ENCODE data around the gene UNC119B.
"Not testable (repeated sequence)": the region's sequence is repeated elsewhere in the genome, so short reads cannot be mapped to it uniquely, and the experiment has no call there.

Gene UNC119B

DNA sequence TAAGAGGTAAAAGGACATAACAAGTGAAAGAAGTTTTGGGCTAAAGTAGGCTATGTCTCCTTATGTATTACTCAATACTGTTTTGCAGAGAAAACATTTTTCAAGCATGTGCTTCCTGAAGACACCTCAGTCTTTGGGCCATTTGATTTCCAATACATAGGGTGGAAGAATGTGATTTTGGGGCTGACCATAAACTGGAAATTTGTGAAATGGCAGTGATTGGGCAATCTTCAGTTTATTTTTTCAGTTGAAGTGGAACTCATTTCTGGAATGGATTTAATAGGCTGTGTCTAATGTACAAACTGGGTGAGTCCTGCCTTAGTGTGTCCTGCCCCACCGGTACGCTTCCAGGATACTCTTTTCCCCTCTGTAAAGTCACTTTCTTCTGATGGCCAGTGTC is 12.5 kb downstream of the UNC119B start:
- Mint-ChIP-seq H3K4me1 (peaks cover 31% of the 10 kb centered on the region), H3K4me3 (no peak overlapping the region), H3K9me3 (no peaks in the 10 kb centered on the region), H3K36me3 (peaks cover 3% of the 10 kb centered on the region), H3K27ac (no peak overlapping the region), H3K27me3 (no peaks in the 10 kb centered on the region)

- no peaks in the 10 kb centered on the region for H3K9me3 Mint-ChIP-seq
- H3K4me3 Mint-ChIP-seq, result peak overlapping the region; percentile 95
- no peaks in the 10 kb centered on the region for H3K27me3 Mint-ChIP-seq
- H3K36me3 Mint-ChIP-seq, result no peaks in the 10 kb centered on the region
- H3K27ac Mint-ChIP-seq, result no peak overlapping the region
- peaks cover 19% of the 10 kb centered on the region for H3K4me1 Mint-ChIP-seq
Measured at GRCh38 chr12:120724720-120725119, 14.5 kb downstream of the UNC119B start.

GRCh38 chr12:120725151-120725658 is 14.9 kb downstream of the UNC119B start:
- Mint-ChIP-seq H3K36me3 (peaks cover under 1% of the 10 kb centered on the region), H3K4me1 (peaks cover 19% of the 10 kb centered on the region), H3K27me3 (no peaks in the 10 kb centered on the region), H3K9me3 (no peaks in the 10 kb centered on the region), H3K27ac (peak overlapping the region; percentile 61), H3K4me3 (peak overlapping the region; percentile 95)

DNA sequence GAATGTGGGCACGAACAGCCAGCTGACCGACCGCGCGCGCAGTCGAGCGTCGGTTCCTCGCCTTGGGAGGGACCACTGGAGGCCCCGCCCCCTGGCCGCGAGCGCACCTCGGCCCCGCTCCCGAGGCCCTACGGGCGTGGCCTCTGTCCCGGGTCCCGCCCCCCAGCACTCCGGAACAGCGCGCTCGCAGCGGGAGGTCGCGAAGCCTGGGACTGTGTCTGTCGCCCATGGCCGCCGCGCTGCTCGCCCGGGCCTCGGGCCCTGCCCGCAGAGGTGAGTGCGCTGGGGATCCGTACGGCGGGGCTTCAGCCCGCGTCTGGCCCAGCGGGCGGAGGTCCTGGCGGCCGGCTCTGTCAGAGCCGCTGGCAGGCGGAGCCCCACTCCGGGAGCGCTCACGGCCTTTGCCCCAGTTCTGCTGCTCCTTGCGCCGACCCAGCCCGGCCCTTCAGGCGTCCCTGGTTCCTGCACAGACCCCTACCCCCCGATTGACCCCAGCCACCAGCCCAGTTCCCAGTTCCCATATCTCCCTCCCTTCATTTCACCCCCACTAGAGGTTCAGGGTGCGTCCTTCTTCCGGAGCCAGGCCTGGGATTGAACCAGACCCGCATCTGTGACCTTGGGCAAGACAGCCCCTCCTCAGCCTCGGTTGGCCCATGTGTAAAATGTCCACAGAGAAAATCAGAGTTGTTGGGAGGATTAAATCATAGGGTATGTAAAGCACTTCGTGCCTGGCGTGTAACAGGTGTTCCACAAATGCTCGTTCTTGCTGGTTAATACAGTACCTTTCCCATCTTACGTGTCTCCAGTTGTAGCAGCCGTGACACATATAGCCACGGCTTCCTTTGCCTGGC is 15.6 kb downstream of the UNC119B start, which contains the start of gene ACADS:
TSS of gene ACADS (plus strand) at position 168 of the 851 bp plus-strand sequence. CDS start at position 228, 60 bp downstream.
- Mint-ChIP-seq H3K9me3 (no peaks in the 10 kb centered on the region), H3K27me3 (no peaks in the 10 kb centered on the region), H3K27ac (peak within 1 kb of the TSS; percentile 61), H3K36me3 (peaks cover 5% of the 10 kb centered on the region), H3K4me3 (peak within 1 kb of the TSS; percentile 95), H3K4me1 (peaks cover 19% of the 10 kb centered on the region)

GRCh38 chr12:120726510-120726793 is 16.2 kb downstream of the UNC119B start:
- H3K9me3 Mint-ChIP-seq, result no peaks in the 10 kb centered on the region
- peak overlapping the region; percentile 35 for H3K27ac Mint-ChIP-seq
- peaks cover 19% of the 10 kb centered on the region for H3K4me1 Mint-ChIP-seq
- H3K36me3 Mint-ChIP-seq, result peaks cover 5% of the 10 kb centered on the region
- H3K4me3 Mint-ChIP-seq, result peak overlapping the region; percentile 95
- H3K27me3 Mint-ChIP-seq, result no peaks in the 10 kb centered on the region

DNA sequence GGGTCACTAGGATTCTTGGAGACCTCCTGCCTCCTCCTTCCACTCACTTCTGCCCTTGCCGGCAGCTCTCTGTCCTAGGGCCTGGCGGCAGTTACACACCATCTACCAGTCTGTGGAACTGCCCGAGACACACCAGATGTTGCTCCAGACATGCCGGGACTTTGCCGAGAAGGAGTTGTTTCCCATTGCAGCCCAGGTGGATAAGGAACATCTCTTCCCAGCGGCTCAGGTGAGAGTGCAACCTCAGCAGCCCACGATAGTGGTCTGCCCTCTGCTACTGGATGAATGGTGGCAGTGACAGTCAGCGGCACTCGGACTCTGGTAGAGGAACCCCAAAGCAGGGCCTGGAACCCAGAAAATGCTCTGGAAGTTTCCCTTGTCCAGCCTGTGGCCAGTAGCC is 16.7 kb downstream of the UNC119B start:
- peaks cover 19% of the 10 kb centered on the region for H3K4me1 Mint-ChIP-seq
- peaks cover 5% of the 10 kb centered on the region for H3K36me3 Mint-ChIP-seq
- H3K4me3 Mint-ChIP-seq, result peak overlapping the region; percentile 95
- H3K27ac Mint-ChIP-seq, result no peak overlapping the region
- H3K27me3 Mint-ChIP-seq, result no peaks in the 10 kb centered on the region
- no peaks in the 10 kb centered on the region for H3K9me3 Mint-ChIP-seq

DNA sequence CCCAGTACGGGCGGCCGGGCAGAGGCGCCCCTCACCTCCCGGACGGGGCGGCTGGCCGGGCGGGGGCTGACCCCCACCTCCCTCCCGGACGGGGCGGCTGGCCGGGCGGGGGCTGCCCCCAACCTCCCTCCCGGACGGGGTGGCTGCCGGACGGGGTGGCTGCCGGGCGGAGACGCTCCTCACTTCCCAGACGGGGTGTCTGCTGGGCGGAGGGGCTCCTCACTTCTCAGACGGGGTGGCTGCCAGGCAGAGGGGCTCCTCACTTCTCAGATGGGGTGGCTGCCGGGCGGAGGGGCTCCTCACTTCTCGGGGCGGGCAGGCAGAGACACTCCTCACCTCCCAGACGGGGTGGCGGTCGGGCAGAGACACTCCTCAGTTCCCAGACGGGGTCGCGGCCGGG is 21.9 kb downstream of the UNC119B start:
- H3K4me3 Mint-ChIP-seq, H3K4me1 Mint-ChIP-seq, H3K27ac Mint-ChIP-seq, H3K36me3 Mint-ChIP-seq, H3K27me3 Mint-ChIP-seq, H3K9me3 Mint-ChIP-seq: not testable (repeated sequence)

GRCh38 chr12:120733574-120733973 is 23.3 kb downstream of the UNC119B start:
- H3K4me3 Mint-ChIP-seq, result no peak overlapping the region
- no peaks in the 10 kb centered on the region for H3K9me3 Mint-ChIP-seq
- H3K4me1 Mint-ChIP-seq, result peaks cover 3% of the 10 kb centered on the region
- H3K27me3 Mint-ChIP-seq, result no peaks in the 10 kb centered on the region
- no peak overlapping the region for H3K27ac Mint-ChIP-seq
- H3K36me3 Mint-ChIP-seq, result peaks cover 6% of the 10 kb centered on the region

DNA sequence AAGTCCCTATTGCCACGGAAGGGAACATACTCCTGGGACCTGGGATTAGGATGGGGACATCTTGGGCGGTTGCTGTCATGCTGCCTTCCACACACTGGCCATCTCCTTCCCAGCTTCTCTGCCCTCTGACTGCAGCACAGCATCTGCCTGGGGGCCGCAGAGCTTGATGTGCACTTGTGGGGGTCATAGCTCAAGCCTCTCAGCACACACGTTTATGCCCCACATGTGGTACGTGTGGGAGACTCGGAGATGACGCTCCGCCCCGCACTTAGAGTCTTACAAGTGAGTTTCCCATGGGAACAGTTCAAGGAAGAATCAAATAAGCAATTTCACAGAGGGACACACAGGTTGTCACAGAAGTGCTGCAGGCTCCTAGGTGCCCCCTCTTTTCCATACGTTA is 24.0 kb downstream of the UNC119B start:
- no peaks in the 10 kb centered on the region for H3K27me3 Mint-ChIP-seq
- no peaks in the 10 kb centered on the region for H3K9me3 Mint-ChIP-seq
- H3K27ac Mint-ChIP-seq, result no peak overlapping the region
- peaks cover 3% of the 10 kb centered on the region for H3K4me1 Mint-ChIP-seq
- H3K4me3 Mint-ChIP-seq, result no peak overlapping the region
- peaks cover 6% of the 10 kb centered on the region for H3K36me3 Mint-ChIP-seq

GRCh38 chr12:120735181-120735580 is 24.9 kb downstream of the UNC119B start:
- no peaks in the 10 kb centered on the region for H3K27me3 Mint-ChIP-seq
- H3K9me3 Mint-ChIP-seq, result no peaks in the 10 kb centered on the region
- H3K4me1 Mint-ChIP-seq, result no peaks in the 10 kb centered on the region
- H3K36me3 Mint-ChIP-seq, result peaks cover 6% of the 10 kb centered on the region
- no peak overlapping the region for H3K4me3 Mint-ChIP-seq
- H3K27ac Mint-ChIP-seq, result no peak overlapping the region

GRCh38 chr12:120736404-120737331 is 26.4 kb downstream of the UNC119B start:
- Mint-ChIP-seq H3K9me3 (no peaks in the 10 kb centered on the region), H3K4me1 (no peaks in the 10 kb centered on the region), H3K36me3 (peaks cover 1% of the 10 kb centered on the region), H3K27me3 (no peaks in the 10 kb centered on the region), H3K27ac (no peak overlapping the region), H3K4me3 (no peak overlapping the region)

DNA sequence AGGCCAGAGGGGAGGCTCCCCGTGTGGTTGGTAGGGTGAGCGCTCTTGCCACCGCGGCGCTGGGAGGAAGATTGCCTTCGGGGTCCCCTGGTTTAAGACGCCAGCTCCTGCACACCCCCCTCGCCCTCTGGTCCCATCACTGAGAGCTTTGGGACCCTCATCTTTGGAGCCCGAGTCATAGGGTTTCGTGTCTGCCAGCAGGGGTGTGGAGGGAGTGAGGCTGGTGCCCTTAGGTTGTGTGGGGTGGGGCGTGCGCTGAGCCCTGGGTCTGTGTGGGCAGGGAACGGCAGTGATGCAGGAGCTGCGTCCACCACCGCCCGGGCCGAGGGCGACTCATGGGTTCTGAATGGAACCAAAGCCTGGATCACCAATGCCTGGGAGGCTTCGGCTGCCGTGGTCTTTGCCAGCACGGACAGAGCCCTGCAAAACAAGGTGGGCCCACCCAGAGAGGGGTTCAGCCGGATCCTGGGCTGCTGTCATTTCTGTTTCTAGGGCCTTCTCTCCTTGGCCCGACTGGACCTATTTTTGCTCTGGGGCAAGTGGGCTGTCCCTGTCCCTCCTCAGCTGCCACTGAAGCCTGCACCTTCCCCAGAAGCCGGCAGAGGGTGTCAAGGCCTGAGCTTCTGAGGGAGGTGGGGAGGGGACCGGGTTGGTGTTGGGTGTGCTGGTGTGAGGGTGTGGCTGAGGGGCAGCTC is 27.4 kb downstream of the UNC119B start:
- Mint-ChIP-seq H3K4me3 (no peak overlapping the region), H3K27me3 (no peaks in the 10 kb centered on the region), H3K9me3 (no peaks in the 10 kb centered on the region), H3K27ac (no peak overlapping the region), H3K4me1 (no peaks in the 10 kb centered on the region), H3K36me3 (peaks cover 1% of the 10 kb centered on the region)

GRCh38 chr12:120738252-120739030 is 28.2 kb downstream of the UNC119B start:
- H3K9me3 Mint-ChIP-seq, result no peaks in the 10 kb centered on the region
- no peaks in the 10 kb centered on the region for H3K4me1 Mint-ChIP-seq
- H3K27me3 Mint-ChIP-seq, result no peaks in the 10 kb centered on the region
- peaks cover 1% of the 10 kb centered on the region for H3K36me3 Mint-ChIP-seq
- H3K4me3 Mint-ChIP-seq, result no peak overlapping the region
- no peak overlapping the region for H3K27ac Mint-ChIP-seq

DNA sequence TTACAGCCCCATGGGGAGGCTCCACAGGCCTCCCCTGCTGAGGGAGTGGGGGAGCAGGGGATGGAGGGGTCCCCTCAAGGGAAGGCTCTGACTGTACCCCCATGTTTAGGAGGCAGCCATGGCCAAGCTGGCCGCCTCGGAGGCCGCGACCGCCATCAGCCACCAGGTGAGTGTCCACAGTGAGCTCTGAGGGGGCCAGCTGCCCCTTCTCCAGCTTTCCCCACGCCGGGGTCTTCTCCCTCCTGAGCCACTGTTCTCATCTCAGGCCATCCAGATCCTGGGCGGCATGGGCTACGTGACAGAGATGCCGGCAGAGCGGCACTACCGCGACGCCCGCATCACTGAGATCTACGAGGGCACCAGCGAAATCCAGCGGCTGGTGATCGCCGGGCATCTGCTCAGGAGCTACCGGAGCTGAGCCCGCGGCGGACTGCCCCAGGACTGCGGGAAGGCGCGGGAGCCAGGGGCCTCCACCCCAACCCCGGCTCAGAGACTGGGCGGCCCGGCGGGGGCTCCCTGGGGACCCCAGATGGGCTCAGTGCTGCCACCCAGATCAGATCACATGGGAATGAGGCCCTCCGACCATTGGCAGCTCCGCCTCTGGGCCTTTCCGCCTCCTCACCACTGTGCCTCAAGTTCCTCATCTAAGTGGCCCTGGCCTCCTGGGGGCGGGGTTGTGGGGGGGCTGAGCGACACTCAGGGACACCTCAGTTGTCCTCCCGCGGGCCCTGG is 28.9 kb downstream of the UNC119B start:
- Mint-ChIP-seq H3K4me1 (no peaks in the 10 kb centered on the region), H3K27ac (no peak overlapping the region), H3K9me3 (no peaks in the 10 kb centered on the region), H3K4me3 (no peak overlapping the region), H3K27me3 (no peaks in the 10 kb centered on the region), H3K36me3 (no peaks in the 10 kb centered on the region)
